ENCODE data around the gene SHC2. TPM values are rescaled to one million over a fixed set of nuclear protein-coding genes. Genes with fewer than 3 reads are reported as not detected.
"Not testable (repeated sequence)": the region's sequence is repeated elsewhere in the genome, so short reads cannot be mapped to it uniquely, and the experiment has no call there.

Gene SHC2
- total and polyA plus RNA-seq, 7 donors, result 2.2 to 9.7 (median 4.5) TPM

DNA sequence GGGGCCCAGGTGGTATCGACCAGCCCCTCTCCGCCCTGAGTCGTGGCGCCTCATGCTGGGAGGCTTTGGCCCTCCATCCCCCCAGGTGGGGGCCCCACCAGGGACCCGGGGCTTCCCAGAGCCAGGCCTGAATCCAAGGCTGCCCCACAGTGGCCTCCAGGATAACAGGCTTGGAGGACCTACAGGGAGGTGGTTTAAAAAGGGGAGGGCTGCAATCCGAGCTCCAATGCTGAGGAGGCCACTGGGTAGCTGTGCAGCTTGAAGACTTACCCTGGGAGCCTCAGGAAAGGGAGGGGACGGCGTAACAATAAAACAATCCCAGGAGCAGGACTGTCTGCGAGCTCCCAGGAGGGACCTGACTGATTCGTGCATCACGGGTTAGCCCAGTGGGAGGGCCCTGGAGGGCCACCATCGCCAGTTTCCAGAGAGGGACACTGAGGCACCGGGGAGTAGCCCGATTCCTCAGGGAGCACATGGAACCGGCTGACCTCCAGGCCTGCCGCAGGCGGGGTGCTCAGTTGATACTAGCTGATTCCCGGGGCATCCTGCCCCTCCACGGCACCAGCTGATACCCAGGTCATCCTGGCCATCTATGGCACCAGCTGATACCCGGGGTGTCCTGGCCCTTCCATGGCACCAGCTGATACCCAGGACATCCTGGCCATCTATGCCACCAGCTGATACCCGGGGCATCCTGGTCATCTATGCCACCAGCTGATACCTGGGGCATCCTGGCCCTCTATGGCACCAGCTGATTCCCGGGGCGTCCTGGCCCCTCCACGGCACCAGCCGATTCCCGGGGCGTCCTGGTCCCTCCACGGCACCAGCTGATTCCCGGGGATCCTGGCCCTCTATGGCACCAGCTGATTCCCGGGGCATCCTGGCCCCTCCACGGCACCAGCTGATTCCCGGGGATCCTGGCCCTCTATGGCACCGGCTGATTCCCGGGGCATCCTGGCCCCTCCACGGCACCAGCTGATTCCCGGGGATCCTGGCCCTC lies 48.2 kb downstream of the SHC2 start:
- Histone ChIP-seq H3K4me1 (peaks cover 8% of the 10 kb centered on the region), H3K27me3 (ENCODE audit: insufficient read depth in 3 of 3, low read length in 2 of 3) (peaks cover 0 to 42% (median 15%) of the 10 kb centered on the region in 3 donors), H3K27ac (no peak overlapping the region), H3K36me3 (ENCODE audit: insufficient read depth in 1 of 2, low read depth in 1 of 2) (no peaks in the 10 kb centered on the region), H3K4me3 (no peak overlapping the region), H3K9me3 (no peaks in the 10 kb centered on the region)
- TF ChIP-seq, protein P1, sequence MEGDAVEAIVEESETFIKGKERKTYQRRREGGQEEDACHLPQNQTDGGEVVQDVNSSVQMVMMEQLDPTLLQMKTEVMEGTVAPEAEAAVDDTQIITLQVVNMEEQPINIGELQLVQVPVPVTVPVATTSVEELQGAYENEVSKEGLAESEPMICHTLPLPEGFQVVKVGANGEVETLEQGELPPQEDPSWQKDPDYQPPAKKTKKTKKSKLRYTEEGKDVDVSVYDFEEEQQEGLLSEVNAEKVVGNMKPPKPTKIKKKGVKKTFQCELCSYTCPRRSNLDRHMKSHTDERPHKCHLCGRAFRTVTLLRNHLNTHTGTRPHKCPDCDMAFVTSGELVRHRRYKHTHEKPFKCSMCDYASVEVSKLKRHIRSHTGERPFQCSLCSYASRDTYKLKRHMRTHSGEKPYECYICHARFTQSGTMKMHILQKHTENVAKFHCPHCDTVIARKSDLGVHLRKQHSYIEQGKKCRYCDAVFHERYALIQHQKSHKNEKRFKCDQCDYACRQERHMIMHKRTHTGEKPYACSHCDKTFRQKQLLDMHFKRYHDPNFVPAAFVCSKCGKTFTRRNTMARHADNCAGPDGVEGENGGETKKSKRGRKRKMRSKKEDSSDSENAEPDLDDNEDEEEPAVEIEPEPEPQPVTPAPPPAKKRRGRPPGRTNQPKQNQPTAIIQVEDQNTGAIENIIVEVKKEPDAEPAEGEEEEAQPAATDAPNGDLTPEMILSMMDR (IDR thresholded peaks at IDR 0.05), result no peak
- WGBS, 3 donors, result 29 to 38% (median 35%) methylated on average over 29 to 36 of the region's 36 CpGs
- DNase-seq (peak in 1 of 2 donors; percentile 32), ATAC-seq (no peak)
- intact Hi-C loops (cut with DNase I), result no loop called here

DNA sequence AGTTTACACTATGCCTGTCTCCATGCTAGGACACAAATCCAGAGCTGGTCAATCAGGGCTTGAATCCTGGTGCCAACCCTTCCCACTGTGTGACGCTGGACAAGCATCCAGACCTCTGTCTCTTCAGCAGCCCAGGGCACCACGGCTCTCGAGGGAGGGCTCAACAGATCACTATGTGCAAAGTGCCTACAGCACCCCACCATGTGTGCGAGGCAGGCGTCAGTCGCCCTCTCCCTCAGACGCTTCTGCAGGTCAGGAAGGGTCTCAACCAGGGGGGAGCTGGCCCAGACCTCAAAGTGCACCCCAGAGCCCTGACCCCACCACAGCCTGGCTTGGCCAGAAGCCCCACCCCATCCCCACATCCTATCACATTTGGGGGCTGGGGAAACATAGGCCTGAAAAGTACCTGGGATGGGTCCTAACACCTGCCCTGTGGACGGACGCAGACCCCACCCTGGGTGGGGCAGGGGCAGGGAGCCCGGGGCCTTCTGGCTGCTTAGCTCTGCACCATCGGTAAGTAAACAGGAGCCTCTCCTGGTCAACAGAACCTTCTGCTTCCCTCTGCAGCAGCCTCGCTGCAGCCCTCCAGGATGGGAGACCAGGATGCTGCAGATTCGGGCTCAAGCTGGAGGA lies 49.0 kb downstream of the SHC2 start:
- Histone ChIP-seq H3K27me3 (ENCODE audit: insufficient read depth in 3 of 3, low read length in 2 of 3) (peaks cover 0 to 50% (median 21%) of the 10 kb centered on the region in 3 donors), H3K4me3 (no peak overlapping the region), H3K9me3 (no peaks in the 10 kb centered on the region), H3K36me3 (ENCODE audit: insufficient read depth in 1 of 2, low read depth in 1 of 2) (no peaks in the 10 kb centered on the region), H3K4me1 (peaks cover 8% of the 10 kb centered on the region), H3K27ac (no peak overlapping the region)
- ATAC-seq (no peak), DNase-seq (peak in 1 of 2 donors; percentile 40)
- intact Hi-C loops (cut with DNase I), result no loop called here
- TF ChIP-seq, protein P1 (IDR thresholded peaks at IDR 0.05), result no peak
- 46 to 62% (median 51%) methylated on average over 13 of the region's 13 CpGs for WGBS, 3 donors

DNA sequence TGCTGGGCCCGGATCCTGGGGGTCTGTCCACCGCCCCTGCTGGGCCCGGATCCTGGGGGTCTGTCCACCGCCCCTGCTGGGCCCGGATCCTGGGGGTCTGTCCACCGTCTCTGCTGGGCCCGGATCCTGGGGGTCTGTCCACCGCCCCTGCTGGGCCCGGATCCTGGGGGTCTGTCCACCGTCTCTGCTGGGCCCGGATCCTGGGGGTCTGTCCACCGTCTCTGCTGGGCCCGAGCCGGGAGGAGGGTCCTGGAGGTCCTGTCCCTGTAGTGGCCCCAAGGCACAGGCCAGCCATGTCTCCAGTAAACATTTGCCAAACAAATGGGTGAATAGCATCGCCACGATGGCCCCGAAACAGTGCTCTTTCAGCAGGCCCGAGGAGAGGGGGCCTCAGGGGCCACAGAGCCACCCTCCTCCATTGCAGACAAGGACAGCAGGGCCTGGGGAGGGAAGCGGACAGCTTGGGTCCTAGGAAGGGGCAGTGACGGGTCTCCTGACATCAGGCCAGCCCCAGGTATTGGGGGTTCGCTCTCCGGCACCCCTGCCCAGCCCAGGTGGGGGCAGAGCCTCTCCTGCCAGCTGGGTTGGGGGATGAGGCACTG lies 49.6 kb downstream of the SHC2 start:
- intact Hi-C loops (cut with DNase I); H3K4me1 ChIP-seq; H3K9me3 ChIP-seq; ATAC-seq; H3K4me3 ChIP-seq; H3K36me3 ChIP-seq (ENCODE audit: insufficient read depth in 1 of 2, low read depth in 1 of 2); H3K27ac ChIP-seq: not testable (repeated sequence)
- peak in 1 of 2 donors; percentile 41 for DNase-seq
- 86 to 93% (median 91%) methylated on average over 16 to 22 of the region's 22 CpGs for WGBS, 3 donors
- H3K27me3 ChIP-seq (ENCODE audit: insufficient read depth in 3 of 3, low read length in 2 of 3), result peaks cover 0 to 57% (median 21%) of the 10 kb centered on the region in 3 donors

DNA sequence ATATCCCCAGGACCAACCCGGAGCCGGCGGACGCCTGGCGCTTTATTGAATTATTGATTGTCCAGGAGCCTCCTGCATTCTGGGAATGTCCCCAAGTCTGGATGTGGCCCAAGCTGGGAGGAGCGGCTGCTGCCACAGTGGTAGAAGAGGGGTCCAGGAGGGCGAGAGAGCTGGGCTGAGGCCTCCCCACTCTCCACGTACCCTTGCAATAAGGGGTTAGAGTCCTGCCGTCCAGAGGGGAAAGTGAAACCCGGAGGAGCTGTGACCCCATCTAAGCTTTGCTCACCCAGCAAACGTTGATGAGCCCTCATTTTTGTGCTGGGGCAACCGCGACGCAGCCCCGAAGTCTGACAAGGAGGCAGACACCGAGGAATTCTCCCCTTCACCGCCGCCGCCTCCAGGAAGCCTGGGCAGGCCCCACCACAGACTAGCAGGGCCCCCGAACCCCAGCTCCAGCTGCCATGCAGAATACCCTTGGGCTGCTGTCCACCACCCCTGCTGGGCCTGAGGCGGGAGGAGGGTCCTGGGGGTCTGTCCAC lies 50.5 kb downstream of the SHC2 start:
- WGBS, 3 donors, result 50 to 68% (median 60%) methylated on average over 21 of the region's 21 CpGs
- peaks cover 8% of the 10 kb centered on the region for H3K4me1 ChIP-seq
- TF ChIP-seq, protein P1 (IDR thresholded peaks at IDR 0.05), result no peak
- no peak overlapping the region for H3K4me3 ChIP-seq
- DNase-seq, result no peak
- no peak overlapping the region for H3K27ac ChIP-seq
- intact Hi-C loops (cut with DNase I), result no loop called here
- peaks cover 0 to 66% (median 21%) of the 10 kb centered on the region in 3 donors for H3K27me3 ChIP-seq (ENCODE audit: insufficient read depth in 3 of 3, low read length in 2 of 3)
- ATAC-seq, result no peak
- H3K9me3 ChIP-seq, result no peaks in the 10 kb centered on the region
- H3K36me3 ChIP-seq (ENCODE audit: insufficient read depth in 1 of 2, low read depth in 1 of 2), result no peaks in the 10 kb centered on the region

Measured in psoas muscle (tissue), 8 donors.